Mesenchymal stem cell (in vitro differentiated cells and primary cell): ENCODE data around the gene VRK3.

Experiments
- DNase-seq: peaks from one replicate; pipeline ENCODE4 v3.0.0-alpha.2; 2013
- H2AFZ ChIP-seq: one replicate; pipeline ENCODE4 v1.6.1; 2013; ENCODE audit warnings: low read depth, mild to moderate bottlenecking, control low read depth, inconsistent platforms, low read length, moderate library complexity
- H2AK5ac ChIP-seq: 2 replicates; pipeline ENCODE4 v1.6.1; 2013; ENCODE audit warnings: low read length, moderate library complexity, mild to moderate bottlenecking, inconsistent platforms; ENCODE audit not compliant: severe bottlenecking
- H2BK120ac ChIP-seq: one replicate; pipeline ENCODE4 v1.6.1; 2013; ENCODE audit warnings: low read depth, mild to moderate bottlenecking, inconsistent platforms, low read length, moderate library complexity
- H2BK12ac ChIP-seq, 2 experiments: one replicate each; pipeline ENCODE4 v1.6.1; 2013; ENCODE audit warnings: inconsistent platforms in 2 of 2, low read length in 2 of 2, mild to moderate bottlenecking in 2 of 2, moderate library complexity in 2 of 2, control low read depth in 1 of 2
- H2BK15ac ChIP-seq: one replicate; pipeline ENCODE4 v1.6.1; 2013; ENCODE audit warnings: mild to moderate bottlenecking, low read depth, inconsistent platforms; ENCODE audit not compliant: poor library complexity, severe bottlenecking
- H2BK5ac ChIP-seq: 2 replicates; pipeline ENCODE4 v1.6.1; 2013; ENCODE audit warnings: low read depth, mild to moderate bottlenecking, low read length, control low read depth, inconsistent platforms; ENCODE audit not compliant: poor library complexity, severe bottlenecking
- H3K14ac ChIP-seq, 2 experiments: one replicate each; pipeline ENCODE4 v1.6.1; 2013; ENCODE audit warnings: inconsistent platforms in 2 of 2, low read length in 2 of 2, control low read depth in 1 of 2, mild to moderate bottlenecking in 1 of 2, moderate library complexity in 1 of 2
- H3K18ac ChIP-seq, 2 experiments: one replicate each; pipeline ENCODE4 v1.6.1; 2013; ENCODE audit warnings: inconsistent platforms in 2 of 2, low read length in 2 of 2, control low read depth in 1 of 2, low read depth in 1 of 2, mild to moderate bottlenecking in 1 of 2
- H3K23ac ChIP-seq, 2 experiments: one replicate each; pipeline ENCODE4 v1.6.1; 2013; ENCODE audit warnings: inconsistent platforms in 2 of 2, low read length in 2 of 2, mild to moderate bottlenecking in 2 of 2, moderate library complexity in 2 of 2, control low read depth in 1 of 2
- H3K27ac ChIP-seq: 2 replicates; pipeline ENCODE4 v1.5.1; 2013; ENCODE audit warnings: mild to moderate bottlenecking, moderate library complexity, low read length, control low read depth, inconsistent platforms; ENCODE audit not compliant: poor library complexity, severe bottlenecking
- H3K27me3 ChIP-seq, 2 experiments: 2 replicates each; pipeline versions ENCODE4 v1.6.1 to v1.7.0; 2013; ENCODE audit warnings: low read length in 2 of 2, mild to moderate bottlenecking in 2 of 2, moderate library complexity in 2 of 2, control low read depth in 1 of 2, inconsistent platforms in 1 of 2; ENCODE audit not compliant: control insufficient read depth in 1 of 2, insufficient read depth in 1 of 2
- H3K36me3 ChIP-seq, 2 experiments: 2 replicates each; pipeline versions ENCODE4 v1.6.1 to v1.7.0; 2013; ENCODE audit warnings: low read length in 2 of 2, control low read depth in 1 of 2, inconsistent platforms in 1 of 2, low read depth in 1 of 2, mild to moderate bottlenecking in 1 of 2; ENCODE audit not compliant: insufficient read depth in 2 of 2, control insufficient read depth in 1 of 2
- H3K4ac ChIP-seq, 2 experiments: one replicate each; pipeline ENCODE4 v1.6.1; 2013; ENCODE audit warnings: inconsistent platforms in 2 of 2, low read length in 2 of 2, mild to moderate bottlenecking in 2 of 2, moderate library complexity in 2 of 2, control low read depth in 1 of 2, low read depth in 1 of 2
- H3K4me1 ChIP-seq: 2 replicates; pipeline ENCODE4 v1.6.1; 2013; ENCODE audit warnings: low read depth, low read length, control low read depth; ENCODE audit not compliant: control insufficient read depth, insufficient read depth
- H3K4me2 ChIP-seq: 2 replicates; pipeline ENCODE4 v1.6.1; 2013; ENCODE audit warnings: low read length, mild to moderate bottlenecking, inconsistent platforms; ENCODE audit not compliant: poor library complexity, severe bottlenecking
- H3K4me3 ChIP-seq, 2 experiments: 2 replicates each; pipeline versions ENCODE4 v1.5.1 to v1.7.0; 2013; ENCODE audit warnings: low read length in 2 of 2, mild to moderate bottlenecking in 2 of 2, control low read depth in 1 of 2, low read depth in 1 of 2; ENCODE audit not compliant: insufficient read depth in 1 of 2
- H3K79me1 ChIP-seq: replicated peaks from 2 replicates; pipeline ENCODE4 v1.6.1; 2013; ENCODE audit warnings: mild to moderate bottlenecking, control low read depth, low read length, inconsistent platforms; ENCODE audit not compliant: poor library complexity, severe bottlenecking
- H3K9ac ChIP-seq: 2 replicates; pipeline ENCODE4 v1.7.0; 2013; ENCODE audit warnings: mild to moderate bottlenecking, low read length, moderate library complexity
- H3K9me3 ChIP-seq: 2 replicates; pipeline ENCODE4 v1.7.0; 2013; ENCODE audit warnings: mild to moderate bottlenecking, low read length; ENCODE audit not compliant: control insufficient read depth
- H4K8ac ChIP-seq: one replicate; pipeline ENCODE4 v1.6.1; 2013; ENCODE audit warnings: inconsistent platforms, mild to moderate bottlenecking, low read length, moderate library complexity
- H4K91ac ChIP-seq: one replicate; pipeline ENCODE4 v1.6.1; 2013; ENCODE audit warnings: mild to moderate bottlenecking, low read length, inconsistent platforms
- WGBS: methylation state at CpG from one replicate; pipeline ENCODE4 v1.1.7; 2013; ENCODE audit warnings: mixed read lengths; 5-methylcytosine and 5-hydroxymethylcytosine counted together

VRK3 gene

DNA sequence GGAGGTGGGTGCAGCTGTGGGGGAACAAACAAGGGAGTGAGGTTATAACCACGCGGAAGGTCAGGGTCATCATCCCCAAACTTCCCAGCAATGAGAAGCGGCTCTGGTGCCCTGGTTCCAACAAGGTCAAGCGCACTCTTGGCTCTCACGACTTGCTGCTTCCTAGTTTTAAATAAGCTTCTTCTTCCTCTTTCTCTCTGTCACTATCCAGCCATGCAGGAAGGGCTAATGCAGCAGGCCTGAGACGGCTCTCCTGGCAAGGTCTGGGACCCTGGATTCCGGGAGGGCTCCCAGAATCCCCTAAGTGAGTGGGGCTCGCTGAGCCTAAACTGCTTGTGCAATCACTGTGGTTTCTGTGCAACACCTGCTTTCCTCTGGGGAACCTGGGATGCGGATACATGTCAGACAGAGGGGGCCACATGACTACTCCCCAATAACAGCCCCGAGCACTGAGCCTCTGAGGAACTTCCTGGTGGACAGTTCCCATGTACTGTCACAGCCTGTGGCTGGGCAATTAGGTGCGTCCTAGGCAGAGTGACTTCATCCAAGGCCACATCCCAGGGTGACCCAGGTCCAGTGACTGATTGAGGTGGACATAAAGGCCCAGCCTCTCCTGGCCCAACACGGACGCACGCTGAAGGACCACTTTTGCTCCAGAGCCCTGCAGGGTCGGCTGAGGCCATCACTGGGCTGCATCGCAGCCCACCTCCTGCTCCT is 24.2 kb downstream of the VRK3 start:
- Histone ChIP-seq H3K4me3 (no peak overlapping the region), H3K14ac (no peak overlapping the region), H3K4me1 (peaks cover 13% of the 10 kb centered on the region), H2AK5ac (no peak overlapping the region), H3K9me3 (no peaks in the 10 kb centered on the region), H2BK15ac (no peak overlapping the region), H3K23ac (no peak overlapping the region), H3K18ac (no peak overlapping the region), H4K91ac (no peak overlapping the region), H2BK12ac (no peak overlapping the region), H2BK120ac (no peak overlapping the region), H3K27me3 (no peaks in the 10 kb centered on the region), H3K27ac (no peak overlapping the region), H3K9ac (no peak overlapping the region), H3K79me1 (peaks cover 34% of the 10 kb centered on the region), H4K8ac (no peak overlapping the region), H3K4ac (no peak overlapping the region), H2AFZ (no peak overlapping the region), H2BK5ac (no peak overlapping the region), H3K36me3 (peaks cover 79% of the 10 kb centered on the region in 2 experiments), H3K4me2 (no peak overlapping the region)
- WGBS, result 95% methylated on average over 16 of the region's 16 CpGs
- DNase-seq, result no peak

DNA sequence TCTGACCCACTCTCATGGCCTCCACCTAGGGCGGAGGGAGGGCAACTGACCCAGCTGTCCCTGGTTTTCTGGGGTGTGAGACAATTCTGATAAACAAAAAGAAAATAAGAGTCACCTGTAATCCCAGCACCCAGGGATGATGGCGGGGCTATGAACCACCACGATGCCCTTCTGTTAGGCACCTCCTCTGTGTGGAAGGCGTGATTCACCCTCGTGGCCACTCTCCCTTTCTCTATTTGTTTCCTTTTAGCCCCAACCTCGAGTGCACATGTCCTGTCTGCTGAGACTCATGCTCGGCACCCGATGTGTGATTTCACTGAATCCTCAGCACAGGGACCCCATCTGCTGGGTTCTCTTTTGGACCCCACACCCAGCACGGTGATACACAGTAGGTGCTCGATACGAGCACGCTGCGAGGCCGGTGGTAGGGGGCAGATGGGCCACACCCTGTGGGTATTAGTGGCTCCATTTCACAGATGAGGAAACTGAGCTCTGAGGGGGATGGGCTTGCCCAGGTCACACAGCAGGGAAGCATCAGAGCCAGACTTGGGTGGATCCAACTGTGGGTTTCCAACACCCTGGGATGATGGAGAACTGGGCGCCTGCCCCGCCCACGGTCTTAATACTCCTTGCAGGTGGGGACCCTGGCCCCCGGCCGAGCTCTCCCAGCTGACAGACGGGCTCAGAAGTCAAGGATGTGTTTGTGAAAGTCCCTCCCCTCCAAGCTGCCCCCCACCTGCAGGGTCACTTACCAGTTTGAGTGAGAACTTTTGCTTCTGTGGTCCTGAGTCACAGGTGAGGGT is 24.9 kb downstream of the VRK3 start:
- H3K9me3 ChIP-seq, result no peaks in the 10 kb centered on the region

DNA sequence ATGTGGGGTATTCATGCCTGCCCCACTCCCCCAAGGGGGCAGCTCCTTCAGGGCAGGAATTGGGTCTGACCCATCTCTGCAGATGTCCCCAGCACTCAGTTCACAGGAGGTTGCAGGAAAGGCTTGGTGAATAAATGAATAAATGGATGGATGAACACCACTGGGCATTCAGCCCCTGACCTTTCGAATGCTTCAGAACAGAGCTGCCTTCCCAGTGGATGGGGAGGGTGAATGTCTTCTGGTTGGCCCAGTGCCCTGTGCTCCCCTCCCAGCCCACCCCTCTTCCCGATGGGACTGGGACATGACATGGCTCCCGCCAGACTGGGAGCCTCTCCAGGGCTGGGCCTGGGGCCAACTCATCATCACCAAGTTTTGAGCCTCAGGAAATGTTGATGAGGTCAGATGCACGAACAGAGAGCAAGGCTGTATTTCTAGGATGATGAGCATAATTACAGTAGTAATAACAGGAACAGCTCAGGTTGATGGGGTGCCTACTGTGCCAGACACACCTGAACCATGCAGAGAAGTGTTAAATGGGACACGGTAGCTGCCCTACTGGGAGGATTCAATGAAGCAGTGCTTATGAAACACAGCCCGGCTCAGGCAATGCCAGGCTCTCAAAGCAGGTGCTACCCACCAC is 25.7 kb downstream of the VRK3 start:
- Histone ChIP-seq H3K23ac (no peak overlapping the region), H3K4ac (no peak overlapping the region), H3K4me1 (peaks cover 8% of the 10 kb centered on the region), H3K4me3 (no peak overlapping the region), H3K9me3 (no peaks in the 10 kb centered on the region), H3K18ac (no peak overlapping the region), H2BK15ac (no peak overlapping the region), H3K27me3 (no peaks in the 10 kb centered on the region), H2BK120ac (no peak overlapping the region), H2AFZ (no peak overlapping the region), H3K4me2 (no peak overlapping the region), H3K36me3 (peaks cover 79 to 81% of the 10 kb centered on the region in 2 experiments), H4K91ac (no peak overlapping the region), H3K79me1 (peaks cover 33% of the 10 kb centered on the region), H2BK5ac (no peak overlapping the region), H2BK12ac (no peak overlapping the region), H2AK5ac (no peak overlapping the region), H3K9ac (no peak overlapping the region), H3K14ac (no peak overlapping the region), H4K8ac (no peak overlapping the region), H3K27ac (no peak overlapping the region)
- WGBS, result 95% methylated on average over 6 of the region's 6 CpGs
- DNase-seq, result no peak

More for the DNA sequence above, 24.9 kb downstream of the VRK3 start:
- Histone ChIP-seq H2BK15ac (no peak overlapping the region), H4K91ac (no peak overlapping the region), H4K8ac (no peak overlapping the region), H2AFZ (no peak overlapping the region), H3K9ac (no peak overlapping the region), H2BK5ac (no peak overlapping the region), H3K14ac (no peak overlapping the region), H3K27ac (no peak overlapping the region), H2AK5ac (no peak overlapping the region), H3K4ac (no peak overlapping the region), H3K23ac (no peak overlapping the region), H3K4me1 (peaks cover 12% of the 10 kb centered on the region), H3K79me1 (peaks cover 33% of the 10 kb centered on the region), H3K36me3 (peaks cover 77 to 81% of the 10 kb centered on the region in 2 experiments), H2BK120ac (no peak overlapping the region), H3K27me3 (no peaks in the 10 kb centered on the region), H3K4me2 (no peak overlapping the region), H3K18ac (no peak overlapping the region), H3K4me3 (no peak overlapping the region), H2BK12ac (no peak overlapping the region)
- WGBS, result 94% methylated on average over 19 of the region's 20 CpGs
- no peak for DNase-seq

DNA sequence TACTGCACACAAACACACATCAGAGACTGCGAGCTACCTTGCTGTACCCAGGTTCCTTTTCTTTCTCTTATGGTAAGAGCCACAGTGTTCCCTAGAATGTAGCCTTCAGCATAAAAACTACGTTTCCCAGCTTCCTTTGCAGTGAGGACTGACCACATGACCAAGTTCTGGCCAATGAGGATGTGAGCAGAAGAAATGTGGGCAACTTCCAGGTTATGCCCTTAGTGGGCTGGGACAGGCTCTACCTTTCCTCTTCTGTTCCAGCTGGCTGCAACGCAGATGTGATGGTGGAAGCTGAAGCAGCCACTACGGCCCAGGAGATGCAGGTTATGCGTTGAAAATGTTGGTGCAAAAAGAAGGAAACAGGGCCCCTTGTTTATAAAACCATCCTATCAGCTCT is 27.5 kb downstream of the VRK3 start:
- WGBS, result 85% methylated on average over 4 of the region's 5 CpGs
- Histone ChIP-seq H3K4ac (no peak overlapping the region), H3K9me3 (no peaks in the 10 kb centered on the region)

More for the DNA sequence above, 27.5 kb downstream of the VRK3 start:
- no peak overlapping the region for H3K27ac ChIP-seq
- no peak overlapping the region for H3K9ac ChIP-seq
- H2AK5ac ChIP-seq, result no peak overlapping the region
- no peaks in the 10 kb centered on the region for H3K27me3 ChIP-seq
- H3K79me1 ChIP-seq, result peaks cover 28% of the 10 kb centered on the region
- H3K23ac ChIP-seq, result no peak overlapping the region
- no peak overlapping the region for H3K4me3 ChIP-seq
- no peak overlapping the region for H4K91ac ChIP-seq
- H2BK12ac ChIP-seq, result peak overlapping the region in 1 of 2 experiments; percentile 8
- no peak overlapping the region for H3K4me2 ChIP-seq
- peaks cover 84 to 87% of the 10 kb centered on the region in 2 experiments for H3K36me3 ChIP-seq
- H3K14ac ChIP-seq, result no peak overlapping the region
- H3K18ac ChIP-seq, result no peak overlapping the region
- DNase-seq, result peak; percentile 29
- no peak overlapping the region for H2AFZ ChIP-seq
- H4K8ac ChIP-seq, result no peak overlapping the region
- H2BK120ac ChIP-seq, result no peak overlapping the region
- H2BK15ac ChIP-seq, result no peak overlapping the region
- H2BK5ac ChIP-seq, result no peak overlapping the region
- H3K4me1 ChIP-seq, result no peaks in the 10 kb centered on the region
